Measurements from ENCODE around the gene MB21D2.
"Not testable (repeated sequence)": the region's sequence is repeated elsewhere in the genome, so short reads cannot be mapped to it uniquely, and the experiment has no call there.

The MB21D2 gene

GRCh38 chr3:192794216-192794615 lies 123.4 kb downstream of the MB21D2 start:
- DNase-seq = no peak

DNA sequence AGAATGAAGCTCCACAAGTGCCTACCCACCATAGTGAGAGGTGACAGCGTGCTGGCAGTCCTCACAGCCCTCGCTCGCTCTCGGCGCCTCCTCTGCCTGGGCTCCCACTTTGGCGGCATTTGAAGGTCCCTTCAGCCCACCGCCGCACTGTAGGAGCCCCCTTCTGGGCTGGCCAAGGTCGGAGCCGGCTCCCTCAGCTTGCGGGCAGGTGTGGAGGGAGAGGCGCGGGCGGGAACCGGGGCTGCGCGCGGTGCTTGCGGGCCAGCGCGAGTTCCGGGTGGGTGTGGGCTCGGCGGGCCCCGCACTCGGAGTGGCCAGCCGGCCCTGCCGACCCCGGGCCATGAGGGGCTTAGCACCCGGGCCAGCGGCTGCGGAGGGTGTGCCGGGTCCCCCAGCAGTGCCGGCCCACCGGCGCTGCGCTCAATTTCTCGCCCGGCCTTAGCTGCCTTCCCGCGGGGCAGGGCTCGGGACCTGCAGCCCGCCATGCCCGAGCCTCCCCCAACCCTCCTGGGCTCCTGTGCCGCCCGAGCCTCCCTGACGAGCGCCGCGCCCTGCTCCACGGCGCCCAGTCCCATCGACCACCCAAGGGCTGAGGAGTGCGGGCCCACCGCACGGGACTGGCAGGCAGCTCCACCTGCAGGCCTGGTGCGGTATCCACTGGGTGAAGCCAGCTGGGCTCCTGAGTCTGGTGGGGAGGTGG lies 128.7 kb downstream of the MB21D2 start:
- DNase-seq = not testable (repeated sequence)

DNA sequence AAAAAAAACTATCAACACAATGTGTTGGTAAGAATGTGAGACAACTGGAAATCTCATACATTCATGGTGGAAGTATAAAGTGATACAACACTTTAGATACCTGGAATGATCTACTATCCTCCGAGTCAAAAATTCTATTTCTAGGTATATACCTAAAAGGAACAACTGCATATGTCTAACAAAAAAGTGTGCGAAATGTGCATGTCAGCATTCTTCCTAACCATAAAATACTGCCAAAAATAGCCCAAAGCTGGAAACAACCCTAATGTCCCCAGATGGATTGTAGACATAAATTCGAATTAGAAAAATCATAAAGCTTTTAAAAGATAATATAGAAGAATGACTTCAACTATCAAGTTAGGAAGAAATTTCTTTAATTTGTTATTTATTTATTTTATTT lies 139.1 kb downstream of the MB21D2 start:
- no peak for DNase-seq

DNA sequence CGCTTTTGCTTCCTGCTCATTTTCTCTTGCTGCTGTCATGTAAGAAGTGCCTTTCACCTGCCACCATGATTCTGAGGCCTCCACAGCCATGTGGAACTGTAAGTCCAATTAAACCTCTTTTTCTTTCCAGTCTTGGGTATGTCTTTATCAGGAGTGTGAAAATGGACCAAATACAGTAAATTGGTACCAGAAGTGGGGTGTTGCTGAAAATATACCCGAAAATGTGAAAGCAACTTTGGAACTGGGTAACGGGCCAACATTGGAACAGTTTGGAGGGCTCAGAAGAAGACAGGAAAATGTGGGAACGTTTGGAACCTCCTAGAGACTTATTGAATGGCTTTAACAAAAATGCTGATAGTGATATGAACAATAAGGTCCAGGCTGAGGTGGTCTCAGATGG lies 143.3 kb downstream of the MB21D2 start:
- not testable (repeated sequence) for DNase-seq

DNA sequence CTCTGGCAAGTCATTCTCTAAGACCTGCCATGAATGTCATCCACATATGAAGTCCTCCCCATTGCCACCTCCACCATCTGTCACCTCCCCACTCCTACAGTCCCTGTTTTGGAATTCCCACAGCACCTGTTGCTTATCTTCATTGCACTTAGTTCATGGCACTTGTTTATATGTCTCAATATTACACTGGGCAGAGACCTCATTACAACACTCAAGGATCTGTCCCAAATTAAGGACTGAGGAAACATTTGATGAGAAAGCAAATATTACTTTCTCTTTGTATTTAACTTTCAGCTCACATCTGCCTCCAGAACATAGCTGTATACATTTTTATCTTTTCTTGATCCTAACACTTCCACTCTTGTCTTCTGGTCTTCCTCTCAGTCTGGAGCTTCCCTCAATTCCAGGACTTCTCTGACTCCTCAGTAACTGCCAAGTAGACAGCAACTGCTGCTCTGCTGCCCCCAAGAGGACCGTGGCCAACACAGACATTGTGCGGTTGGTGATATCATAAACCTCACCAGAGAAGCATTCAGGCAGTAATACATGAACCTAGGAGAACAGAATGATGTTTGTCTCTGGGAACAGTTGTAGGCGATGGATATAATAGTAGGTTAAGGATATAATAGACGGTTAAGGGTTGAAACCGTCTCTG lies 145.3 kb downstream of the MB21D2 start:
- no peak for DNase-seq

- DNase-seq = no peak
Measured at GRCh38 chr3:192758654-192759053, 159.0 kb downstream of the MB21D2 start.

DNA sequence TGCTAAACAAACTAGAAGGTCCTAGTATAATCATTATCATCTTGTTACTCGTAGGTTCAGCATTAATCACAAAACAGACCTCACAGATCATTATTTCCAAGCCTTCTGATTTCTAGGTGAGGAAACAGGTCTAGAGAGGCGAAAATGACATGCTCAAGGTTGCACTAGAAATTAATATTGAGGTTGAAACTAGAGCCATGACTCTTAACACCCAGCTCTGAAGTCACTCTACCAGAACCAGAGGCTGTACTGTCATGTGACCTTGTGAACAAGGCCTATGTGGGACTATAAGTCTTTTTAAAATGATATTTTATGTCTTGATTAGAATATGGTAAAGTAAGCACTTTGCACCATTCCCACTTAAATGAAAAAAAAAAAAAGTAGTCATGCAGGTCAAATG lies 166.5 kb downstream of the MB21D2 start:
- no peak for DNase-seq

GRCh38 chr3:192750201-192750600 lies 167.5 kb downstream of the MB21D2 start:
- DNase-seq = peak; percentile 6

DNA sequence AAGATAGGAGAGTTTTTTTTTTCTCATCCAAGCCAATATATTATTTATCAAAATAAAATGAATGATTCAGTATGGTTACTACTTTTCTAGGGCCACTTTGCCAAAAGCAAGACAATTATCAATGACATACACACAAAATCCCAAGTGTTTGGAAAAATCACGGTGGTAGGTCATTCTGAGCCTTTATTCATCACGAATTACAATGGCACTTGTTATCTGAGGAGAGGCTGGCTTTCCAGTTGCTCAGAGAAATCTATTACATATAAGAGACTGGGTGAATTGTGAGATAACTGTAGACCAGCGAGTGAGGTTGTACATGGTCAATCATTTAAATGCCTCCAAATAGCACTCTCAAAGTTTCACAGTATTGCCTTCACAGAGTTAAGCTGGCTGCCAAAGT lies 169.9 kb downstream of the MB21D2 start:
- no peak for DNase-seq

DNA sequence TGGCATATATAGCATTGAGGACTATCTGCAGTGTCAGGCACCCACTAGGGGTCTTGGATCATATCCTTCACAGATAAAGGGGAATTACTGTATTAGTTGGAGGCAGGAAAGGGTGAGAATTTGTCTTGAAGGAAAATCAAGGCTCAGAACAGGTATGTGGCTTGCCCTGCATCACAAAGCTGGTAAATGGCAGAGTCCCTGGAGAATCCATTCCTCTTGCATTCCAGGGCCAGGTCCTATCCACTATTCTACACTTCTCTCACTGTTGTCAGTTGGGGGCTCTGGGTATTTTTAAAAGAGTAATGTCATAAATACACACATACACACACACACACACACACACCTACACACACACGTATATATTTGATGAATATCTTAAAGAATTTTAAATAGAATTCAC lies 170.5 kb downstream of the MB21D2 start:
- DNase-seq = no peak

All from inflammatory macrophage treated with lipopolysaccharide for 4 hours (primary cell).